H1 (cell line): ENCODE results near the gene USP1. TPM values are rescaled to one million over a fixed set of nuclear protein-coding genes. Genes with fewer than 3 reads are reported as not detected.

Source experiments
- SP1 ChIP-seq: IDR thresholded peaks from 2 replicates; pipeline ENCODE4 v1.6.1; 2011; ENCODE audit warnings: low read depth, low read length
- polyA plus RNA-seq, 7 experiments: library from polyadenylated mRNA; depleted of rRNA in 3 of 7; stranded (reverse) in 5 of 7; unstranded in 2 of 7; fragments of >200 nt in 5 of 7; fragments of 200-250 nt in 2 of 7; gene quantifications; 1 replicate in 5 of 7; 2 replicates in 1 of 7; 4 replicates in 1 of 7; pipeline versions ENCODE4 v1.2.1 to v1.2.3, GENCODE V29; 2011 to 2013; ENCODE audit warnings: missing spikeins in 2 of 7, mixed read lengths in 2 of 7
- total RNA-seq: library from RNA; stranded (reverse); fragmentation: NEBNext Ultra II Directional; extraction: Animal tissue kit (Norgen Biotek cat#: 25700); gene quantifications from 2 replicates; pipeline ENCODE4 v1.2.1, GENCODE V29; 2021

The USP1 gene
- total and polyA plus RNA-seq, 2 of the 8 experiments (the other 6 are each of a cell fraction or from before 2014, with no cell fraction given) = 9.1 to 49.6 TPM

DNA sequence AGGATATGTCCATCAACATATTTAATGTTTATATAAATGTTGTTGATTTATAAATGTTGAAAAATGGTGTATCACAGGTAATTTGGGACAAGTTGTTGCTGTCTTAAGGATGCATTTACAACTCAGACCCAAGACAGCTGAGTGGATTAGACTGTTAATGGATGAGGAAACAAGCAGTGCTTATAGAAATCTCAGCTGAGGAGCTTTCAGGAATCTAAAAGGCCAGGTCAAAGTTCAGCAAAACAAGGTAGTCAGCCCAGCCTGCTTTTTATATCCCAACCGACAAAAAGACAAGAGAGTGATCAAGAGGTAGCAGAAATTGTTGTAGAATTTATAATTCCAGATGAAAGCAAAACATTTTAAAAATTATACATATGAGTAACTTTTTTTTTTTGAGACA lies 16.6 kb upstream of the USP1 start (continued):
- no peak for TF ChIP-seq SP1
